UCSD-AML1 (cell line): Measurements from ENCODE around the gene NSRP1.
"Not testable (repeated sequence)": the region's sequence is repeated elsewhere in the genome, so short reads cannot be mapped to it uniquely, and the experiment has no call there.

Experiments used
- DNase-seq: peaks from one replicate; lab custom pipeline; 2025; ENCODE audit not compliant: unreplicated experiment; lab: John Stamatoyannopoulos, UW

NSRP1 gene

DNA sequence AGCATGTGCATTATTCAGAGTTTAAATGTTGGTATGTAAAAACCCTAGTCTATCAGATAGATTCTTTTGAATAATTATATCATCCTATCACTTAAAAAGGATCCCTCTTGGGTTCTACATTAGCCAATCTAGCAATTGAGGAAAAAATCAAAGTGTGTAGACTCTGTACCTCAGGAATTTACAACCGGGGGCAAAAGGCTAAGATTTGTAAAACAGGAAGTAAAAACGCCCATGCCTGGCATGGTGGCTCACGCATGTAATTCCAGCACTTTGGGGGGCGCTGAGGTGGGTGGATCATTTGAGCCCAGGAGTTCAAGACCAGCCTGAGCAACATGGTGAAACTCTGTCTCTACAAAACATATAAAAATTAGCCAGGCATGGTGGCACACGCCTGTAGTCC is 60.2 kb downstream of the NSRP1 start:
- no peak for DNase-seq

DNA sequence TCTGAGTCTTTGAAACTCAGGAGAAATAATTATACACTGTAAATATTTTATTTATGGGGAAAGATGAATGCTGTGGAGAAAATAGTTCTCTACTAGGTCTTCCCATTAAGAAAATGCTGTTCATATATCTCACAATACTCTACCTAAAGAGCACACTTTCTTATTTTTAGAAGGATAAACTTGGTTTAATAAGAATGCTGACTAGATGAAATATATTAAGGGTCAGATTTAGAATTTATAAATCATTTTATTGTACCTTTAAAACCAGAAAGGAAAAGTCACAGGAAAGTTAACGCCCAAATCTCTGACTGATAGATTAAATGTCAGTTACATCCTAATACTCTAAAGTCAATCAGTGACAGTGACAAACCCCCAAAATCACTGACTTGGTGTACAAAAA is 70.1 kb downstream of the NSRP1 start:
- DNase-seq = no peak

GRCh38 chr17:30187573-30187972 is 71.0 kb downstream of the NSRP1 start:
- DNase-seq = no peak

- DNase-seq = no peak
Measured at GRCh38 chr17:30188211-30188939, 71.8 kb downstream of the NSRP1 start.

GRCh38 chr17:30191072-30191471 is 74.5 kb downstream of the NSRP1 start:
- no peak for DNase-seq

- no peak for DNase-seq
Measured at GRCh38 chr17:30196504-30196903, 79.9 kb downstream of the NSRP1 start.

DNA sequence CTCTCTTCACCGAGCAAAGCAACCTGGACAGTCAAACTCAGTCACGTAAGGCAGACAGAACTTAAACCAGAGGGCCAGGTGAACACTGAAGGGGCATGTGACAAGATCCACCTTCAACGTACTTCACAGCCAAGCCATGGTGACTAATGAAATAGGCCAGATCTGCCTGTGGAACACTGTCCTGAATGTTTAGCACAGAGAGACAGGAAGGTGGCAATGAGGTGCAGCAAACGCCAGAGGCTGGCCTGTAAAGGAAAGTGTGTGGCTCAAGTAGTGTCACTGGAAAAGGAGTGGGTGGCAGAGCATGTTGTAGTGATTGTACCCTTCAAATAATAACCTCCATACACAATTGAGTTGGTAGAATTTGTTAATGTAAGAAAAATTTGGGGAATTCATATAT is 80.8 kb downstream of the NSRP1 start:
- DNase-seq = no peak

GRCh38 chr17:30199600-30199999 is 83.0 kb downstream of the NSRP1 start:
- DNase-seq = no peak

- no peak for DNase-seq
Measured at GRCh38 chr17:30200106-30200505, 83.5 kb downstream of the NSRP1 start.

DNA sequence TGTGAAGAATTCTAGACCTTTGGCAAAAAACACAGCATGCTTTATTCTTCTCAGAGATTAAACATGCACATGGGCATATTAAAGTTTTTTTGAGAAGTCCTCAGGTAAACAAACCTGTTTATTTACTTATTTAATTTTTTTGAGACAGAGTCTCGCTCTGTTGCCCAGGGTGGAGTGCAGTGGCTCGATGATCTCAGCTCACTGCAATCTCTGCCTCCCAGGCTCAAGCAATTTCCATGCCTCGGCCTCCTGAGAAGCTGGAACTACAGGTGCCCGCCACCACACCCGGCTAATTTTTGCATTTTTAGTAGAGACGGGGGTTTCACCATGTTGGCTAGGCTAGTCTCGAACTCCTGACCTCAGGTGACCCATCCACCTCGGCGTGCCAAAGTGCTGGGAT is 84.0 kb downstream of the NSRP1 start:
- not testable (repeated sequence) for DNase-seq

GRCh38 chr17:30203471-30203981 is 86.9 kb downstream of the NSRP1 start:
- peak; percentile 24 for DNase-seq

- DNase-seq = no peak
Measured at GRCh38 chr17:30207655-30208054, 91.0 kb downstream of the NSRP1 start.

DNA sequence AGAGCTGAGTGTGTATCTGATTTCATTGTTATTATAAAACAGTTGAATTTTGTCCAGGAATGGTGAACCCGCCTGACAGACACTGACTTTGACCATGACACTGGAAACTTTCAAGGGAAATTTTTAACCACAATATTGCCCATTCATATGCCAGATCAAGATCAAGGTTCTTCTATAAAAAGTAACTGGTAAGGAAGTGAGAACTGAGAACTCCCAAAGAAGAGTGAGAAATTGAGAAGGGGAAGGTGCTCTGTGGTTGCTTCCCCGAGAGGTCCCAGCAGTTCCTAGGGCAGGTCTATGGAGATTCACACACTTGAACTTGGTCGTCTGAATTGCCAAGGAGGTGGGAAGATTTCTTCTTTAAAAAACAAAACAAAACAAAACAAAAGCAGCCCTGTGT is 91.6 kb downstream of the NSRP1 start:
- no peak for DNase-seq

GRCh38 chr17:30209930-30210329 is 93.3 kb downstream of the NSRP1 start:
- DNase-seq = no peak

GRCh38 chr17:30210366-30210765 is 93.8 kb downstream of the NSRP1 start:
- no peak for DNase-seq

DNA sequence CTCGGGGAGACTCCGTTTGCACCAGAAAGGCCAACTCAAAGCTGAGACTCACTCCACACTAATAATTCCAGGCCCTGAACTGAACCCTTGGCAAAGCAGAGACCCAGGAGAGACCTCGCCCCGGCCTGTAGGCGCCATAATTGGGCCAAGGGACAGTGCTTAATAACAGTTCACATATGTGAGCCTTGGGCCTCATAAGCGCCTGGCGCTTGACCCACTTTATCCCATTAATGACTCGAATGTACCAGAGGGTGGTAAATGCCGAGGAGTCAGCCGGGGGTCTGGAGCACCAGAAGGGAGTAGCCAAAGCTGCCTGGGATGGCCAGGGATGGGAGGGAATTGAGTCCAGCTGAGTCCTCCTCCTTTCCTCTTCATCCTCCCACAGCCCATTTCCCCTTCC is 94.3 kb downstream of the NSRP1 start:
- no peak for DNase-seq

DNA sequence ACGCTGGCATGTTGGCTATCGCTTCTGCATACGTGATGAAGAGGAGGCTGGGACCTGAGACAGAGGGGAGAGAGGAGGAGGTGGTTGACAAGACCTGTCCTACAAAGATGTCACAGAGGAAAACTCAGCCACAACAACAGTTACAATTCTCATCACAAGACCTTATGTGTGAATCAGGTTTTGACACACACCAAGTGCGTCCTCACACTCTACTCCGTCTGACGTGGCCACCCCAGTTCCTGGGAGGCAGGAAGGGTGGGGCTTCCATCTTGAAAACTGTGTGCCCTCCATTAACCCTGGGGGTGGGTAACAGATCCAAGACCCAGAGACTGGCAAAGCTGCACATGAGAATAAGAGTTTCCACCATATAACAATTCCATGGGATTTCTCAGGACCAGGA is 94.8 kb downstream of the NSRP1 start:
- no peak for DNase-seq

- DNase-seq = no peak
Measured at GRCh38 chr17:30212750-30213149, 96.1 kb downstream of the NSRP1 start.

DNA sequence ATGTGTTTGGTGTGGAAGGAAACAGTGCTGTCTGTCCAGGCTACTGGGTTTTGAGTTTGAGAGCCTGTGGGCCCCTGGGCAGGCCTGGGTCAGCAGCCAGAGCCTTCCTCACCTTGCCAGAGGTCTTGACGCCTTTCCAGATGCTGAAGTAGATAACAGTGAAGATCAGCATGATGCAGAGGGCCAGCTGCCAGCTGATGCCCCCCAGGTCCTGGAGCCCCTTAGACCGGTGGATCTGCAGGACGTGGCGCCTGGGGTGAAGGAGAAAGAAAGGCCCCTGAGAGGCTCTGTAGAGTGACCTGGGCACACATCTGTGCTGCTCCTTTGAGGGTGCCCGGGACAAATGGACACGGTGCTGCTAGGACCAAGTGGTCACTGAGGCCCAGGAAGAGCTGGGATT is 100.4 kb downstream of the NSRP1 start:
- no peak for DNase-seq

- DNase-seq = no peak
Measured at GRCh38 chr17:30217746-30218245, 101.2 kb downstream of the NSRP1 start.

- DNase-seq = no peak
Measured at GRCh38 chr17:30218799-30219198, 102.2 kb downstream of the NSRP1 start.

- no peak for DNase-seq
Measured at GRCh38 chr17:30219315-30219714, 102.7 kb downstream of the NSRP1 start.

- no peak for DNase-seq
Measured at GRCh38 chr17:30219833-30220232, 103.2 kb downstream of the NSRP1 start.
